ENCODE results near the gene TP53TG5.

DNA sequence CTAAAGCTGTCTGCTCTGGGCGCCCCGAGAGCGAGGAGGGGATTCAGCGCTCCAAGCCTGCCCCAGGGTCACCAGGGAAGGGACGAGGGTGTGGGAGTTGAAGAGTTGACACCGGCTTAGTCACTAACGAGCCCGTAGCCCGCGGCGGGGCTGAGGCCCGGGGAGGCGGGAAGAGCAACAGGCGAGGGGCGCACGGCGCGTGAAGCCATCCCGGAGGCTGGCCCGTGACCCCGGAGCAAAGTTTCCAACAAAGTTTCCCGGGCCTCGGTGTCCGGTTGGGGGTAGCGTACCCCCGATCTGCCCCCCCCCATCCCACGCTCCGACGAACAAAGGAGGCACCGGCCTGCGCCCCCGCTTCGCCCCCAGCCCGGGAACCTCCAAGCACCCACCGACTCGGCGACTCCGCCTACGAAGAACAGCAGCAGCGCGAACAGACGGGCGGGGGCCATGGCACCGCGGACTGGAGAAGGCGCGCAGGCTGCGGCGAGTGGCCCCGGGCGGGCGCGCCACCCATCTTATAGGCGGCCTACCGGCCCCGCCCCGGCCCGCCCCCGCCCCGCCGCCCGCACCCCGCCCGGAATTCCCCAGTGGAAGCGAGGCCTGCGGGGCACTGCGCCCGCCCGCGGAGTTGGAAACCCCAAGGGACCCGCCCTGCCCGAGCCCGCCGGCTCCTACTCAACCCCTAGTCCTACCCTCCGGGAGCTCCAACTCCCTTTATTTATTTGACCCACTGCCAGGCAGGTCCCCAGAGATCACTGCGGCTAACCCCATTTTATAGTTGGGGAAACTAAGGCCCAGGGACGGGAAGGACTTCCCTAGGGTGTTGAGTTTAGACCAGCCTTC lies 30.0 kb downstream of the TP53TG5 start, which contains the start of gene SDC4:
- TF ChIP-seq, protein P1, sequence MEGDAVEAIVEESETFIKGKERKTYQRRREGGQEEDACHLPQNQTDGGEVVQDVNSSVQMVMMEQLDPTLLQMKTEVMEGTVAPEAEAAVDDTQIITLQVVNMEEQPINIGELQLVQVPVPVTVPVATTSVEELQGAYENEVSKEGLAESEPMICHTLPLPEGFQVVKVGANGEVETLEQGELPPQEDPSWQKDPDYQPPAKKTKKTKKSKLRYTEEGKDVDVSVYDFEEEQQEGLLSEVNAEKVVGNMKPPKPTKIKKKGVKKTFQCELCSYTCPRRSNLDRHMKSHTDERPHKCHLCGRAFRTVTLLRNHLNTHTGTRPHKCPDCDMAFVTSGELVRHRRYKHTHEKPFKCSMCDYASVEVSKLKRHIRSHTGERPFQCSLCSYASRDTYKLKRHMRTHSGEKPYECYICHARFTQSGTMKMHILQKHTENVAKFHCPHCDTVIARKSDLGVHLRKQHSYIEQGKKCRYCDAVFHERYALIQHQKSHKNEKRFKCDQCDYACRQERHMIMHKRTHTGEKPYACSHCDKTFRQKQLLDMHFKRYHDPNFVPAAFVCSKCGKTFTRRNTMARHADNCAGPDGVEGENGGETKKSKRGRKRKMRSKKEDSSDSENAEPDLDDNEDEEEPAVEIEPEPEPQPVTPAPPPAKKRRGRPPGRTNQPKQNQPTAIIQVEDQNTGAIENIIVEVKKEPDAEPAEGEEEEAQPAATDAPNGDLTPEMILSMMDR (conservative IDR thresholded peaks at IDR 0.05; ENCODE audit: low read depth, low read length) = no peak
- TF ChIP-seq EZH2 (IDR thresholded peaks at IDR 0.05; ENCODE audit: borderline replicate concordance, low read depth, low read length, poor library complexity, severe bottlenecking) = no peak
